ENCODE data around the gene MTURN.

- TF ChIP-seq EZH2phosphoT487 (IDR thresholded peaks at IDR 0.05) (no peak), CTCF (IDR thresholded peaks at IDR 0.05) (no peak), EZH2 (IDR thresholded peaks at IDR 0.05) (no peak)
Measured at GRCh38 chr7:30090111-30090510, 44.7 kb upstream of the MTURN start.

All from neural progenitor cell (in vitro differentiated cells).